GM12872 (cell line): ENCODE measurements around the gene KPRP.
A peak's percentile ranks its signal among the peaks of the same experiment; 100 is the strongest.

Source experiments
- CTCF ChIP-seq: IDR thresholded peaks from 3 replicates; pipeline ENCODE4 v1.5.1; 2011; ENCODE audit warnings: low read depth, mild to moderate bottlenecking, low read length, moderate library complexity; ENCODE audit not compliant: insufficient read depth

Gene KPRP

DNA sequence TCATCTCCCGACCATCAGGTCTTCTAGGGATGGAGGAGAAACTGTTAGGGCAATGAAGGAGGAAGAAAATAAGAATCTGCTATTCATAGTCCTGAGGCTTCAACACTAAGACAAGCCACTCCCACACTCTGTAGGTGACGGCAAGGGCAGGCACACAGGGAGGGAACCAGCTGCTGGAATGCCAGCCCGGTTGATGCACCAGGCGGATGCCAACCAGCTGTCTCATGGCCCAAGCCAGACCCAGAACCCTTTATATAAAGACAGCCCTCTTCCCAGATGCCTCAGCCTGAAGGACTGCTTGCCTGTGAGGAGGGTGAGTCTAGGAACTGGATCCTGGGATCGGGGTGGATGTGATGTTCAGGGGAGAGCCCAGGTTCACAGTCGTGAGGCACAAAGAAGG is at the start of gene KPRP:
Gene KPRP, plus strand, starts transcription at position 279 of the 400 bp plus-strand sequence. CDS start 1,564 bp downstream, outside the sequence.
- TF ChIP-seq CTCF, result no peak

GRCh38 chr1:152718238-152718637 is 39.6 kb upstream of the KPRP start:
- TF ChIP-seq CTCF, result no peak

GRCh38 chr1:152725261-152725660 is 32.6 kb upstream of the KPRP start:
- no peak for TF ChIP-seq CTCF

- no peak for TF ChIP-seq CTCF
Observed at GRCh38 chr1:152728986-152729385, 28.8 kb upstream of the KPRP start.

- peak; percentile 46 for TF ChIP-seq CTCF
Observed at GRCh38 chr1:152735648-152736047, 22.2 kb upstream of the KPRP start.

DNA sequence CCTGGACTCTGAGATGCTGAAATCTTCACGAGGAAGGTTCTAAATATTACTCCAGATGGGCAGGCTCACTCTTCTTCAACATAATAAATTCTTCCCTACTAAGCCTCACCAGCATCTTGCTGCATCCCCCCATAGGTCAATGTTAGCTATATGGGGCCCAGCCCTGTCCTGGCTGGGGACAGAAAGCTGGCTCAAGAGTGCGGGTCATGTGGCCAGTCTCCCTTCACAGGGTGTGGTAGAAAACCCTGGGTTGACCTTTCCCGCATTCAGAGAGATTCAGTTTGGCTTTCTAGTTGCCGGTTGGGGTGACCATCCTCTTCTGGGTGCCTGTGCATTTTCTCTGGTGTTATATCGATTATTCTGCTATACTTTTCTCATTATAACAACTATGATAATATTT is 19.8 kb upstream of the KPRP start:
- no peak for TF ChIP-seq CTCF

GRCh38 chr1:152739841-152740240 is 18.0 kb upstream of the KPRP start:
- no peak for TF ChIP-seq CTCF

GRCh38 chr1:152741656-152742055 is 16.2 kb upstream of the KPRP start:
- TF ChIP-seq CTCF, result no peak
